G401.6 (cell line): ENCODE data around the gene FAM131B.

Experiments
- FAIRE-seq: peaks from 2 replicates; lab custom pipeline; 2012; peaks lifted over from hg19 to GRCh38; lab: Jason Lieb, UNC

Gene FAM131B

GRCh38 chr7:143382126-143382790 is 19.7 kb upstream of the FAM131B start:
- no peak for FAIRE-seq

- FAIRE-seq, result no peak
Observed at GRCh38 chr7:143381427-143382125, 19.1 kb upstream of the FAM131B start.

GRCh38 chr7:143380646-143381426 is 18.3 kb upstream of the FAM131B start, which contains the start of gene ZYX:
TSS of gene ZYX (plus strand) at chr7:143381345. CDS start at chr7:143381572, 227 bp downstream.
- no peak for FAIRE-seq

- no peak for FAIRE-seq
Observed at GRCh38 chr7:143380260-143380645, 17.7 kb upstream of the FAM131B start.

GRCh38 chr7:143379611-143380259 is 17.2 kb upstream of the FAM131B start:
- FAIRE-seq, result no peak

- no peak for FAIRE-seq
Observed at GRCh38 chr7:143376396-143376795, 13.9 kb upstream of the FAM131B start.

GRCh38 chr7:143375298-143376034 is 13.0 kb upstream of the FAM131B start:
- FAIRE-seq, result no peak

- no peak for FAIRE-seq
Observed at GRCh38 chr7:143374561-143374960, 12.0 kb upstream of the FAM131B start.

- FAIRE-seq, result no peak
Observed at GRCh38 chr7:143373255-143373794, 10.8 kb upstream of the FAM131B start.

GRCh38 chr7:143372070-143372469 is 9.6 kb upstream of the FAM131B start:
- no peak for FAIRE-seq

GRCh38 chr7:143369678-143370651 is 7.5 kb upstream of the FAM131B start:
- FAIRE-seq, result no peak

- FAIRE-seq, result no peak
Observed at GRCh38 chr7:143368387-143368786, 5.9 kb upstream of the FAM131B start.

- no peak for FAIRE-seq
Observed at GRCh38 chr7:143367972-143368371, 5.5 kb upstream of the FAM131B start.

GRCh38 chr7:143363016-143363937 is 764 bp upstream of the FAM131B start:
- no peak for FAIRE-seq

- no peak for FAIRE-seq
Observed at GRCh38 chr7:143361552-143362130, 872 bp downstream of the FAM131B start.

- no peak for FAIRE-seq
Observed at GRCh38 chr7:143360788-143361551, 1.5 kb downstream of the FAM131B start.

GRCh38 chr7:143359771-143360353 is 2.7 kb downstream of the FAM131B start:
- FAIRE-seq, result no peak

- FAIRE-seq, result no peak
Observed at GRCh38 chr7:143358626-143359025, 3.9 kb downstream of the FAM131B start.
